GM21786 (cell line): ENCODE measurements around the gene RAD9B.
"Not testable (repeated sequence)": the region's sequence is repeated elsewhere in the genome, so short reads cannot be mapped to it uniquely, and the experiment has no call there.

Experiments used
- ATAC-seq: cut with Tn5 transposase; IDR thresholded peaks from one replicate; pipeline ENCODE4 v1.9.1; 2021; ENCODE audit not compliant: unreplicated experiment

RAD9B gene

GRCh38 chr12:110520876-110521712, 19.0 kb downstream of the RAD9B start:
- ATAC-seq, result not testable (repeated sequence)

GRCh38 chr12:110528277-110528839, 26.2 kb downstream of the RAD9B start:
- ATAC-seq, result no peak

- ATAC-seq, result no peak
These were observed 28.4 kb downstream of the RAD9B start for GRCh38 chr12:110530511-110530910.

- ATAC-seq, result peak; percentile 85
These were observed 29.7 kb downstream of the RAD9B start for GRCh38 chr12:110531741-110532333.

GRCh38 chr12:110532644-110533043, 30.5 kb downstream of the RAD9B start:
- no peak for ATAC-seq

- no peak for ATAC-seq
These were observed 31.5 kb downstream of the RAD9B start for GRCh38 chr12:110533607-110534006.

GRCh38 chr12:110534811-110535210, 32.7 kb downstream of the RAD9B start:
- ATAC-seq, result no peak

GRCh38 chr12:110536834-110537604, 34.9 kb downstream of the RAD9B start:
- ATAC-seq, result no peak

GRCh38 chr12:110537605-110538409, 35.7 kb downstream of the RAD9B start:
- ATAC-seq, result no peak

GRCh38 chr12:110538869-110539622, 36.9 kb downstream of the RAD9B start:
- ATAC-seq, result no peak

GRCh38 chr12:110540048-110540447, 37.9 kb downstream of the RAD9B start:
- ATAC-seq, result no peak

- ATAC-seq, result no peak
These were observed 41.3 kb downstream of the RAD9B start for GRCh38 chr12:110543252-110543959.

GRCh38 chr12:110543965-110544364, 41.8 kb downstream of the RAD9B start:
- no peak for ATAC-seq

- ATAC-seq, result not testable (repeated sequence)
These were observed 43.1 kb downstream of the RAD9B start for GRCh38 chr12:110545259-110545658.

GRCh38 chr12:110545812-110546211, 43.7 kb downstream of the RAD9B start:
- ATAC-seq, result no peak

- no peak for ATAC-seq
These were observed 44.2 kb downstream of the RAD9B start for GRCh38 chr12:110546339-110546738.

- ATAC-seq, result no peak
These were observed 45.0 kb downstream of the RAD9B start for GRCh38 chr12:110547090-110547489.

- no peak for ATAC-seq
These were observed 46.5 kb downstream of the RAD9B start for GRCh38 chr12:110548678-110549077.

GRCh38 chr12:110549716-110550115, 47.6 kb downstream of the RAD9B start:
- ATAC-seq, result no peak
